Activated CD4-positive, alpha-beta T cell treated with anti-CD3 and anti-CD28 coated beads, Interleukin-2, amount 50 U/mL, for 24 hours (primary cell): ENCODE results near the gene CGA.
"Not testable (repeated sequence)": the region's sequence is repeated elsewhere in the genome, so short reads cannot be mapped to it uniquely, and the experiment has no call there.

ENCODE experiments used
- DNase-seq, 2 donors: peaks; one replicate each; pipeline ENCODE4 v3.0.0-alpha.2; 2020; ENCODE audit warnings: low read depth in 1 of 2, low spot score in 1 of 2

CGA gene

DNA sequence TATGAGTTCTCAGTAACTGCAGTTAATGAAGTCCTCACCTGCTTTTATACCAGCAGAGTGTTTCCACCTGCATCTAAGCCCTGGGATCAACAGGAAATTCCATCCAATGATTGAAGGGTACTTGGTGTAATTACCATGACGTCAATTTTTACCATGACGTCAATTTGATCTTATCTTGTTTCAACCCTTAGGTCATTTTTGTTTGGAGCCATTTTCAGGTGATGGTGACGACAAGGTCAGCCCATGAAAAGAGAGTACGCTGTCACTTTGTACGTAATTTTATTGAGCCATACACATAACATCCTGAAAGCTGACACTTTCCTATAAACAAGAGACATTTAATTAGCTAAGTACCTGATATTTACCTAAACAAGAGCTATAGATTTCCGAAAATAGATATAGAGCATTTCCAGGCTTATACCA is at the start of gene CGA:
CGA (minus strand) TSS at position 20 of the 423 bp plus-strand sequence. CDS start 6,906 bp downstream, outside the sequence.
- no peak for DNase-seq

DNA sequence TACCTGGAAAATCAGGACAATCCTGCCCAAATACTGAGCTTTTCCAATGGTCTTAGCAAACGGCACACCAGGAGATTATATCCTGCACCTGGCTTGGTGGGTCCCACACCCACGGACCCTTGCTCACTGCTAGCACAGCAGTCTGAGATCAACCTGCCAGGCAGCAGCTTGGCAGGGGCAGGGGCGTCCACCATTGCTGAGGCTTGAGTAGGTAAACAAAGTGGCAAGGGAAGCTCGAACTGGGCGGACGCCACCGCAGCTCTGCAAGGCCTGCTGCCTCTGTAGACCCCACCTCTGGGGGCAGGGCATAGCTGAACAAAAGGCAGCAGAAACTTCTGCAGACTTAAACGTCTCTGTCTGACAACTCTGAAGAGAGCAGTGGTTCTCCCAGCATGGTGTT is 45.0 kb upstream of the CGA start:
- DNase-seq: not testable (repeated sequence)

DNA sequence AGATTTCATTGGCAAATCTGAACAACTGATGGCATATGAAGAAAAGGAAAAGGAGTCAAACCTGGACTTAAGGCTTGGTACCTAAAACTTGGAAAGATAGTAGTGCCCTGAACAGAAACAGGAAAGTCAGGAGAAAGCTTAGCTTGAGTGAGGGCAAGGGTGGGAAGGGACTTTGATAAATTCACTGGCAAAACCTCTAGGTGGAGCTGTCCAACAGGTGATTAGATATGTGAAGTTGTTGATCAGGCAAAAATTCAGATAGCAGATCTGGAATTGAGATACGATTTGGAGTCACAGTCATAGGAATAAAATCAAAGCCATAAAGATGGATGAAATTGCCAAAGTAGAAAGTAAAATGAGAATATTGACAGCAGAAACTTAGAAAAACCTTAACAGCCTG is 44.3 kb upstream of the CGA start:
- DNase-seq: peak in 1 of 2 donors; percentile 63

DNA sequence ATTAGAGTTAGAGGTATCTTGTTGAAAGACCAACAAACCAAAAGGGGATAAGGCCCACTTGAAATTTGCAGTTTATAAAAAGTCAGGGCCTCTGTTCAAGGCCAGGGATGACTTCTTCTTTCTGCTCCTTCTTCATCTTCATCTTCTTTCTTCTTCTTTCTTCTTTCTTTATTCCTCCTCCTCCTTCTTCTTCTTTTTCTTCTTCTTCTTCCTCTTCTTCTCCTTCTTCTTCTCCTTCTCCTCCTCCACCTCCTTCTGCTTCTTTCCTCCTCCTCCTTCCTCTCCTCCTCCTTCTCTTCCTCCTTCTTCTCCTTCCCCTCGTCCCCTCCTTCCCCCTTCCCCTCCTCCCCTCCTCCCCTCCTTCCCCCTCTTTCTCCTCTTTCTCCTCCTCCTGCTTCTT is 42.1 kb upstream of the CGA start:
- no peak for DNase-seq

DNA sequence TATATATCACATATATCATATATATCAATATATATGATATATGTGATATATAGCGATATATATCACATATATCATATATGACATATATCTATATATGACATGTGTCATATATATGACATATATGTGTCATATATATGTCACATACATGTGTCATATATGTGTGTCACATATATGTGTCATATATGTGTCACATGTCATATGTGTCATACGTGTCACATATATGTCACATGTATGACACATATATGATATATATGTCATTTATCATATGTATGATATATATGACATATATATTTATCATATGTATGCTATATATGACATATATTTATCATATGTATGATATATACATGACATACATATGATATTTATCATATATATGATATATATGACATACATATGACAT is 32.8 kb upstream of the CGA start:
- no peak for DNase-seq

DNA sequence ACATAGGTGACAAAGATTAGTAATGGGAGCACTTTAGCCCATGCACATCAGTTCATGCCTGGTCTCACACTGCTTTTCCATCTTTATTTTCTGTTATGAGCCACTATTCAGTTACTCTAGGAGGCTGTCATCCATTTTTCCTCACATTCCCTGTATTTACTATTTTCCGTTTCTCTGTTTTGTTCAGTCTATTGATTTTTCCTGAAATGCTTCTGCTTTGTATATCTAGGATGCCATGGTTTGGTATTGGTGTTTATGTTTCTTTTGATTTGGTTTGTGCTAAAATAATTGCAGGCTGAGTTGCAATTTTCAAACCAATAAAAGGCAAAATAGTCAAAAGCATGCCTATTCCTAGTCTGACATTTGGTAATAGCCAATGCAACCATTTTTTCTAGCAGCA is 31.6 kb upstream of the CGA start:
- no peak for DNase-seq

DNA sequence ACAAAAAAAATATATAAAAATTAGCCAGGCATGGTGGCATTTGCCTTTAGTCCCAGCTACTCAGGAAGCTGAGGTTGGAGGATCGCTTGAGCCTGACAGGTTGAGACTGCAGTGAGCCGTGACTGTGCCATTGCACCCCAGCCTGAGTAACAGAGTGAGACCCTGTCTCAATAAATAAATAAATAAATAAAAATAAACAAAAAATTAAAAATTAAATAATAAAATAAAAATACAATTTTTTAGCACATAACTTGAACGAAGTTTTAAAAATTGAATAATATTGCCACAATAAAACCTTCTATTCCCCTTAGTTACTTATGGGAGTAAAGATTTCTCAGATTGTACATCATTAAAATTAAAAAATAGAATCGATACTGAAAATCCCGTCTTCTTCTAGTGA is 29.2 kb upstream of the CGA start:
- DNase-seq: no peak

DNA sequence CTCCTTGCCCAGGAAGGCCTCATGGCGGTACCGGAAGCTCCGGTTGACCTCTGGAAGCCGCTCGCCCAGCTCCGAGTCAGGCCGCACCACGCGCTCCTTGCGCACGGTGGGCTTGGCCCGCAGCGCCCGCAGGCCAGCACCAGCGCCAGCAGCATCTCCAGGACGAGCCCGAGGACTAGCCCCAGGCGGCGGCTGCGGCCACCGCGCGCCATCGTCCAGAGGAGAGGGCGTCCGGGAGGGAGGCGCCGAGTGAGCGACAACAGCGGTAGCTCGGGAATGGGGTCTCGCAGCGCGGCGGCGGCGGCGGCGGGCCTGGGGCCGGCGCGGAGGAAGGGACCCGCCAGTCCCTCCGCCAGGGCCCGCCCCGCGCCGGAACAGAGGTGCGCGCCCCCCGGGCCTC is 27.6 kb upstream of the CGA start:
- no peak for DNase-seq

DNA sequence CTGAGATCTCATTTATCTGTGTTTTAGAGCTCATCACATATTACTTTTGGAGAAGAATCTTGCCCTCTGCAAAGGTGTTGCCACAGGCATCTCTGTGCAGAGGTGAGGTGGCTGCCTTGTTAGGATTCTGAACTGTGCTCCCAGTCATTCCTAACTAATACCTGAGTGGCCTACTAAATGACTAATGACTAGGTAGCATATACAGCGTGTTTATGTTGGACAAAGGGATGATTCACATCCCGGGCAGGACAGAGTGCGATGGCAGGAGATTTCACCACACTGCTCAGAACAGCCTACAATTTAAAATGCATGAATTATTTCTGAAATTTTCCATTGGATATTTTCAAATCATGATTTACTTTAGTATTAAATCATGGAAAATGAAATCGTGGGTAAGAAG is 23.1 kb upstream of the CGA start:
- no peak for DNase-seq

DNA sequence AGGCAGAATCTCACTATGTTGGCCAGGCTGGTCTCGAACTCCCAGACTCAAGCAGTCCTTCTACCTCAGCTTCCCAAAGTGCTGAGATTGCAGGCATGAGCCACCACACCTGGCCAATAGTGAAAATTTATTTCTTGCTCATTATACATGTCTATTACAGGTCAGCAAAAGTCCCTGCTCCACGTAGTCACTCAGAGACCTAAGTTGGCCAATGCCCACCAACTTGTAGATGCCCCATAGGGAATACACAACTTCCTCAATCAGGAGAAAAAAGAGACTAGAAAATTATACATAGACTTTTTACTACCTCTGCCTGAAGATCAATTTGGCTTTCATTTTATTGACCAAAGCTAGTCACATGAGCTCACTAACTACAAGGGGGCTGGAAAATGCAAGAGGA is 22.0 kb upstream of the CGA start:
- DNase-seq: no peak

DNA sequence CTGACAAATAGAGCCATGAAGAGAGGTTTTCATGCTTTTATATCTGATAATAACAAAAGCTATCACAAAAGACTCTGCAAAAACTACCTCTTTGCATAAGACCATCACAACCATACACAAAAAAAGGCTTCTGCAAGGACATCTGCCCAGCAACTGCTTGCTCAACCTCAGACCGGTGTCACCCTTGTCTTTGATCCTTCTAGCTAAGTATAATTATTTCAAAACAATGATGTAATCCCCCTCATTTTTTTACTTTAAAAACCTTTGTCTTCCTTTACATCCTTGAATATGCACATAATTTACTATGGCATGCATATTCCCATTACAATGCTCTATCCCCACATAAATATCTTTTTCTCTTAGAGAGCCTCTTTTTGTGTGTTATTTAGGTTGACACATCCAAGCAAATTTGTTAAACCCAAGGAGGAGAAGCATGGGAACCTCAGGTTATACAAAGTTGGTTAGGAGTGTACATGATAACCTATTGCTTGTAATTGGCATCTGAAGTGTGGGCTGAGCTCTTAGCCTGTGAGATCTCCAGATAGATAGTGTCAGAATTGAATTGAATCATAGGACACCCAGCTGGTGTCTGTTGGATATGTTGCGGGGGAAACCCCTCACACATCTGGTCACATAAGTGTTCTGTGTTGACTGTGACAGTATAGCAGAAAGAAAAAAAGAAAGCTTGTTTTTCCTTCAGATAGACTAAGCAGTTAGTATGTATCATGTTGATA is 20.7 kb upstream of the CGA start:
- no peak for DNase-seq

DNA sequence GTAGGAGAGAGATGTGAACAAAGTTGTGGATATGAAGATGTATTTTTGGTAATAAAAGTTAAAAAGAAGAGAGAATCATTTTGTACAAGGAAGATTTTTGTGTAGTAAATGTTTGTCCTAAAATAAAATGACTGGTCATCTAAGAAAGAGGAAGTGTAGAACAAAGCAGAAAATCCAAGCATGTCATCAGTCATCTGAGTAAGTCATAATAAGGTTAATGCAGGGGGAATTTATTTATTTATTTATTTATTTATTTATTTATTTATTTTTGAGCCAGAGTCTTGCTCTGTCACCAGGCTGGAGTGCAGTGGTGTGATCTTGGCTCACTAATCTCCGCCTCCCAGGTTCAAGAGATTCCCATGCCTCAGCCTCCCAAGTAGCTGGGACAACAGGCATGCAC is 15.7 kb upstream of the CGA start:
- DNase-seq: no peak

DNA sequence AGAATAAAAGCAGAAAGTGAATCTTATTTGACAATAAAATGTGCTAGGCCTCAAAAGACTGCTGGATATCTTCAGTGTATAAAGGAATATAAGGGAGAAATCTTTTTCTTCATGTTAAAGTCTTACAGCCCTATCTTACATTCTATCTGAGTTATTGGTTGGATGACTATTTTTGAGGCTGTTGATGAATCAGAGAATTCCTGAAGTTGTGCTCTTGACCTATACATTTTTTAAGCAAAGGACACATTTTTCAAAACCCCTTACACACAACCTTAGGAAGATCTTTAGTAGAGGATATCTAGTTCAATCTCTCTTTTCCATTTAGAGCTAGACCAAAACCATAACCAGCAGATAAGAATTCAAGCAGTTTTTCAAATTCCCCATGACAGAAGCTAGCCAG is 10.9 kb upstream of the CGA start:
- no peak for DNase-seq

DNA sequence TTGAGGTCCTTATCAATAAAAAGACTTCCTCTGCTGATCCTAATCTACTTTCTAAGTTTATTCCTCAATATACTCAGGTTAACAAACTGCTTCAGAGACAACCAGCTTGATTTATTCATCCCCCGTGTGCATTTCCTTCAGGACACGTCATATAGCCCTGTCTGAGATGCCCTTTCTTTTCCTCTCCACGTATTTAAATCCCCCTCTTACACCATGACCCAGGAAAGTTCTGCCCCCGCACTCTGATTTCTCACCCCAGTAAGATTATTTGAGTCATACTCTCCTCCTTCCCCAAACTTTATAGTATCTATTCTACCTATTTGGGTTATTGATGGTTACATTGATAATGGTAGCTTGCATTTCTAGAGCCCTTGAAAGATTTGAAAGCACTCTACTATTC is 9.8 kb upstream of the CGA start:
- DNase-seq: no peak

DNA sequence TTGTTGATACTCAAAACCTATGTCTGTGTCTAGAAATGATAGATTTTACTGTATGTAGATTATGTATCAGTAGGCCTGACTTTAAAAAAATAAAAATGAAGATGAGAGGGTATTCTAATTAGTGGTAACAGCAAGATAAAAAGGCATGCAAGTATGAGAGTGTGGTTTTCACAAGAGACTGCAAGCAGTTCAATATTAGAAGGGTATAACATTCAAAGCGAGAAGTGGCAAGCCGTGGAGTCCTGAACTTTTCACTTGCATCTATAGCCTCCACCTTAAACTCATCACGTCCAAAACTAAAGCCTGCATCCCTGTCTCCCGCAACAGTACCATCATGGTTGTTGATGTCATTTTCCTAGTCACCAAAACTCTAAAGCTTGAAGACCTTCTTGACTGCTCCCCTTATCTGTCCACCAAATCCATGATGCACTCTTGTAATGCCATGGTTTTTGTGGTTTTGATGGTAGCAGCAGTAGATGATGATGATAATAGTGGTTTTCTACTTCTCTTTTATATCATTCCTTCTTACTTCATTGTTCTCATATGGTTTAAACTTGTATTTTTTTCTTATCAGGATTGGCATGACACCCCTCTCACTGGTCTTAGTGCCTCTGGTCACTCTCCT is 9.2 kb upstream of the CGA start:
- no peak for DNase-seq

DNA sequence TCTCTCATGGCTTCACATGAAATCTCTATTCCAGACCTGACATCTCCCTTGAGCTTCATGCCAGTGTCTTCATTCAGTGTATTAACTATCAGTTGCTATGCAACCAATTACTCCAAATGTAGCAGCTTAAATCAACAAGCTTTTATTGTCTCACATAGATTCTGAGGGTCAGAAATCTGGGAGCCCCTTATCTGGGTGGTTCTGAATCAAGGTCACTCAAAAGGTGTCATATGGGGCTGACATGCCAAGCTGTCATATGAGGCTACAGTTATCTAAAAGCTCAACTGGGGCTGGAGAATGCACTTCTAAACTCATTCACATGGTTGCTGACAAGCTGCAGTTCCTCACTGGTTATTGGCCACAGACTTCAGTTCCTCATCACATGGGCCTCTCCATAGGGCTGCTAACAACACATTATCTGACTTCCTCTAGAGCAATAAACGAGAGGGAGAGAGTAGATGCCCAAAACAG is 7.3 kb upstream of the CGA start:
- DNase-seq: no peak

DNA sequence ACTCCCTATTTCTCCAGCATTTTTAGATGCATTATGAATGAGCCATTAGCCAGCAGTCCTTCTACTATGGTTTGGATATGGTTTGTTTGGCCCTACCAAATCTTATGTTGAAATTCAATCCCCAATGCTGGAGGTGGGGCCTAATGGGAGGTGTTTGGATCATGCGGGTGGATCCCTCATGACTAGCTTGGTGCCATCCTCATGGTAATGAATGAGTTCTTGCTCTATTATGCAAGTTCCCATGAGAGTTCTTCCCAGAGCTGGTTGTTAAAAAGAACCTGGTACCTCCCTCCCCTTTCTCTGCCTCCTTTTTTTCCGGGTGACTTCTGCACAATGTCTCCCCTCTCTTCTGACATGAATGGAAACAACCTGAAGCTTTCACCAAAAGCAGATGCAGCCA is 6.2 kb upstream of the CGA start:
- no peak for DNase-seq

DNA sequence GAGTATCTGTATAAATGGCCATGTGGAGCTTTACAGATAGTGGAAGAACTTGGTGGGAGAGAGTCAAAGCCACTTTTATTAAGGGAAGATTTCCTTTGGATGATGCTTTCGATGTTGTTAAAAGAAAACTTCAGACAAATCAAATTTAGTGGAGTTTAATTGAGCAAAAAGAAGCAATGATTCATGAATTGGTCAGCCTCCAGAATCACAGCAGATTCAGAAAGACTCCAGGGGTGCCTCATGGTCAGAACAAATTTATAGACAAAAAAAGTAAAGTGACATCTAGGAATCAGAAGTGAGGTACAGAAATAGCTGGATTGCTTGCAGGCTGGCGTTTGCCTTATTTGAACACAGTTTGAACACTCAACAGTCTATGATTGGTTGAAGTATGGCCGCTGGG is 5.3 kb upstream of the CGA start:
- DNase-seq: no peak

DNA sequence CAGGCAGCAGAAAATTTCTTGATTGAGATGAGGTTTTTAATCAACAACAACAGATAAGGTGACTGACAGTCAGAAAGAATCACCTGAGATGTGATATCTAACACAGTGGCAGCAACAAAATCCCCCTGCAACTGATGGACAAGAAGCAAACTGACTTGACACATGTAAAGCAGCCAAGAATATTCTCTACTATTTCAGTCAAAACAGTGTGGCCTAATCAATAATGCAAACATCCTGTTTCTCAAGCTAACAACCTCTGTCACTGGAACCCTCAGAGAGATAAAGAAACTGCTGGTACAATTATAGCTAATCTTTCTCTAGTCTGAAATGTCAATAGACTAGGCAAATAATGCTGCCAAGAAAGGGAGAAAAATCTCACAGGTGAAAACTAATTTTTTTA is 4.6 kb upstream of the CGA start:
- no peak for DNase-seq

DNA sequence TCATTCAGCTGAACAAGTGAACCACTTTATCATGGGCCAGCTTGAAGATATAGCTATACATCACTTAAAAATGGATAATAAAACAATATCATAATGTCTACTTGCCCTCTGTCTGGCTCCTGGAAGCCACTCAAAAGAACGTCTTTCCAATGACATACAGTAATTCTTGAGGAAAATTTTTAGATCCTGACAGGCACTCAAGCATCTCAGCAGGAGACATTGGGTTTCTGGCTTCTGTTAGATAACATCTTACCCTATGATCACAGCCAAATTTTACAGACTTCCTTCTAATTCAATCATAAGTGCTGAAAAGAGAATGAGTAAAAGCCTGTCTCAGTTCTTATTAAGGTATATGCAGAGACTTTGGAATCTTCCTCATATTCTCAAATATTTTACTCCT is 330 bp downstream of the CGA start:
- DNase-seq: no peak

DNA sequence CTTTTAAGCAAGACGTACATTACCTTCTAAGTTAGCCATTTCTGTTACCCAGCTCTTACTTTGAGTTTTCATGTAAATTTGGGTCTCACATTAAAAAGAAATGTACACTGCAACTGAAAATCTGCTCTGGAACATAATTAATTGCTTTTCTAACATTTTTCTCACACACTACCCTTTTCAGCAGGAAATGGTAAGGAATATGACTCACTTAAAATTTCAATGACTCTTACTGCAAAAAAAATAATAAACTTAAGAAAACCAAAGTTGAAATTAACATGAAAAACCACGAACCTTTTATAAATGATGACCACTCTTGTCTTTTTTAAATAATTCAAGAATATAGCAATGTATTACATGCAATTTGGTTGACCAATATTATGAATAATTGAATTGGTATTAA is 1.3 kb downstream of the CGA start:
- DNase-seq: no peak

DNA sequence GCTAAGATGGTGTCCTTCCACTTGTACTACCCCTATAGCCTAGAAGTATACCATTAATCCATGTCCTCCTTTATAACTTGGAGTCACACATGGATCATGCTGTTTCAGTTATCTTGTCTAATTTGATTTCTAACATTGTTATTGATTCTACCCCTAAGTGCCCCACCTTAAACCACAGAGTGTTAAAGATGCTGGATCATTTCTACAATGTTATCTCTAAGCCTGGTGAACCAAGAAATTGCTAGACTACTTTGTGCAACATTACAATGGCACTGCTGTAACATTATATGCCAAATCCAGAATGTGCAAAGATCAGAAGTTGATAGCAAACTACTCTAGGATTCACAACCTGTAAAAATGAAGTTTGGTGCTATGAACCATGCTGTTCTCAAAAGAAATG is 1.7 kb downstream of the CGA start:
- no peak for DNase-seq

DNA sequence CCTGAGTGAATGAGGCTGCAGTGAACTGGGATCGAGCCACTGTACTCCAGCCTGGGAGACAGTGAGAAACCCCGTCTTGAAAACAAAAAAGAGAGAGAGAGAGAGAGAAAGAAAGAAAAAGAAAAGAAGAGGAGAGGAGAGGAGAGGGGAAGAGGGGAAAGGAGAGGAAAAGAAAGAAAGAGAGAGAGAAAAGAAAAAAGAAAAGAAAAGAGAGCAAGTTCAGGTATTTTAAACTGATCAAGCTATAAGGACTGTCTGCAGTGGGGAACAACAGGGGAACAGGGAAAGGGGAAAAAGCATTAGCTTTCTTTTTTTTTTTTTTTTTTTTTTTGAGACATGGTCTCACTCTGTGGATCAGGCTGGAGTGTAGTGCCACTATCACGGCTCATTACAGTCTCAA is 2.5 kb downstream of the CGA start:
- no peak for DNase-seq
